HG02938 (cell line): ENCODE data around the gene CYP2A7.
"Not testable (repeated sequence)": the region's sequence is repeated elsewhere in the genome, so short reads cannot be mapped to it uniquely, and the experiment has no call there.

Experiments
- ATAC-seq: cut with Tn5 transposase; IDR thresholded peaks from one replicate; pipeline ENCODE4 v1.9.1; 2021; ENCODE audit warnings: mild to moderate bottlenecking, moderate library complexity; ENCODE audit not compliant: unreplicated experiment

CYP2A7 gene

DNA sequence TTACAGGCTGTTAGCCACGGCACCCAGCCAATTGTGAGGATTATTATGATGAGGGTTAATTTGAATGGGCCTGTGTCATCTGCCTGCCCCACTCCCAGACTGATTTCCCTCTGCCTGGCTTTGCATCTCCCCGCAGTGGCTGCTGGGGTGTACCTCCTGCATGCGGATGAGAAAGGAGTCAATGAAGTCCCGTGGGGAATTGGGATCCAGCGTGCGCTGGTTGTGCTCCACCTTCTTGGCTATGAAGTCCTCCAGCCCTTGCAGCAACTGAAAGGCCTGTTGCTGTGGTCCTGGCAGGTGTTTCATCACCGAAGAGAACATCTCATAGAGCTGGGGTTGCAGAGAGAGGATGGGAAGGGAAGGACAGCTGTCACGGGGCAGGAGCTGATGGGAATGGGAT, 35.3 kb downstream of the CYP2A7 start:
- not testable (repeated sequence) for ATAC-seq

- ATAC-seq = not testable (repeated sequence)
These were observed 38.4 kb downstream of the CYP2A7 start for GRCh38 chr19:40843653-40844052.

DNA sequence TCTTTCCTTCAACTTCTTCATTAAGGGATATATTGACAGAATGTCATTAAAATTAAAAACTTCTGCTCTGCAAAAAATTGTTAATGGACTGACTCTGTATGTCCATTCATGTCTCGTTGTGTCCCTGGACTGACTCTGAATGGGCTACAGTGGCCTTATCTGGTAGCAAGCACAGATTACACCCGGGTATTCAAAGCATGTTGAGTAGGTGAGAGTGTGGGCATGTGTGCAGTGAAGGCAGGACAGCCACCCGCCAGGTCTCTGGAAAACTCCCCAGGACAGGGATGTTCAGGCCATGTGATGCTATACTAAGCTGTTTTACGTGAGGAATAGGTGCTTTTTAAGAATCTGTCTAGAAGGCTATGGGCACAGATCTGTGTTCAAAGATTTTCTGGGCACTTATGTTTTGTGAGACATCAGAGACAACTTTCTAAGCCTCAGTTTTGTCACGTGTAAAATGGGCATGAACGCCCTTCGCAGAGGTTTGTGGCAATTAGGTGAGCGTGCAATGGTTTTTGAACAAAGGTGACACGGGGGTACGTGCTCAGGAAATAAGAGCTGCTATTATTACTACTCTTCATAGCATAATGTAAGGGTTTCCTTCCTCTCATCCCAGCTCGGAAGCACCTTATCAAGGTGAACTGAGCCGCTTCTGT, 38.9 kb downstream of the CYP2A7 start:
- not testable (repeated sequence) for ATAC-seq

DNA sequence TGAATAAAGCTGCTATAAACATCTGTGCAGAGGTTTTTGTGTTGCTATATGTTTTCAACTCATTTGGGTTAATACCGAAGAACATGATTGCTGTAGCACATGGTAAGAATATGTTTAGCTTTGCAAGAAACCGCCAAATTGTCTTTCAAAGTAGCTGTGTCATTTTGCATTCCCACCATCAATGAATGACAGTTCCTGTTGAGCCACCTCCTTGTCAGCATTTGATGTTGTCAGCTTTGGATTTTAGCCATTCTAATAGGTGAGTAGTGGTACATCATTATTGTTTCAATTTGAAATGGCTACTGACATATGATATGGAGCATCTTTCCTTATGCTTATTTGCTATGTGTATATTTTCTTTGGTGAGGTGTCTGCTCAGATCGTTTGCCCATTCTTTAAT, 40.0 kb downstream of the CYP2A7 start:
- ATAC-seq = not testable (repeated sequence)

GRCh38 chr19:40838477-40838876, 43.6 kb downstream of the CYP2A7 start:
- ATAC-seq = not testable (repeated sequence)

GRCh38 chr19:40836754-40837429, 45.1 kb downstream of the CYP2A7 start:
- ATAC-seq = no peak

DNA sequence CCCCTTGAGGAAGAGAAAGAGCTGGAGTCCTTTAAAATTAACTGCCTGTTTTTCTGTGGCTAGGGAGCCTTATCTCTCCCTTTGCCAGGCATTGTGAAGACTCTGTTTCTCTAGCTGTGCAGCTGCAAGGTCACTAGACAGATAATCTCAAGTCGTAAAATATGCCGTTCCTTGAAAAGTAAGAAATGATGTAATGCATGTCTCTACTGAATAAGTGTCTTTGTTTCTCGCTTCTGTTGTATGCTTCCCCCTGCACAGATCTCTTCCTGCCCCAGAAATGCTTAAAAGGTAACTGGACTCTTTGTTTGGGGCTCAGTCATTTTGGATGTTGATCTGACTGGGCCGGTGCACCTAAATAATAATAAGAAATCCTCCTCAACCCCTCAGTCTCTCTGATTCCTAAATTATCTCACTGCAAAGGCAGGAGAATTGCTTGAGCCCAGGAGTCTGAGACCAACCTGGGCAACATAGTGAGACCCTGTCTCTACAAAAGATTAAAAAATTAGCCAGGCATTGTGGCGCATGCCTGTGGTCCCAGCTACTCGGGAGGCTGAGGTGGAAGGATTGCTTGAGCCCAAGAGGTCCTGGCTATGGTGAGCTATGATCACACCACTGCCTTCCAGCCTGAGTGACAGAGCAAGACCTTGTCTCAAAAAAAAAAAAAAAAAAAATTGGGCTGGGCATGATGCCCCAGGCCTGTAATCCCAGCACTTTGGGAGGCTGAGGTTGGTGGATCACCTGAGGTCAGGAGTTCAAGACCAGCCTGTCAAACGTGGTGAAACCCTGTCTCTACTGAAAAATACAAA, 48.1 kb downstream of the CYP2A7 start:
- ATAC-seq = not testable (repeated sequence)

DNA sequence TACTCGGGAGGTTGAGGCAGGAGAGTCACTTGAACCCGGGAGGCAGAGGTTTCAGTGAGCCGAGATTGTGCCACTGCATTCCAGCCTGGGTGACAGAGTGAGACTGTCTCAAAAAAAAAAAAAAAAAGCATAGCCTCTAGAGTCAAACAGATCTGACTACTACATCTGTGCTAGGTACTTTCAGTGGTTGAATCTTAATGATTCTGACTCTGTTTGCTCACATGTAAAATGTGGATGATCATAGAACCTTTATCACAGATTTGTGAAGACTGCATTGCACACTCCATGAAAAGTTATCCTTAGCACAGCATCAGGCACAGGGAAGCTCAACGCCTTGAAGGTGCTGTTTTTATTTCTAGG, 49.6 kb downstream of the CYP2A7 start:
- not testable (repeated sequence) for ATAC-seq

GRCh38 chr19:40831502-40832430, 50.3 kb downstream of the CYP2A7 start:
- no peak for ATAC-seq

GRCh38 chr19:40830741-40831140, 51.3 kb downstream of the CYP2A7 start:
- ATAC-seq = not testable (repeated sequence)

DNA sequence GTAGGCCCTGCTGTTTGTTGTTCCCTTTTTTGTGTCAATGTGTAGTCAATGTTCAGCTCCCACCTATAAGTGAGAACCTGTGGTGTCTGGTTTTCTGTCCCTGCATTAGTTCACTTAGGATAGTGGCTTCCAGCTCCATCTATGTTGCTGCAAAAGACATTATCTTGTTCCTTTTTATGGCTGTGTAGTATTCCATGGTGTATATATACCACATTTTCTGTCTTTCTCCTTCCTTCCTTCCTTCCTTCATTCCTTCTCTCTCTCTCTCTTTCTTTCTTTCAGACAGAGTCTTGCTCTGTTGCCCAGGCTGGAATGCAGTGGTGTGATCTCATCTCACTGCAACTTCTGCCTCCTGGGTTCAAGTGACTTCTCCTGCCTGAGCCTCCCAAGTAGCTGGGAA, 52.8 kb downstream of the CYP2A7 start:
- no peak for ATAC-seq

GRCh38 chr19:40827386-40828247, 54.4 kb downstream of the CYP2A7 start:
- no peak for ATAC-seq

- ATAC-seq = not testable (repeated sequence)
These were observed 55.2 kb downstream of the CYP2A7 start for GRCh38 chr19:40826699-40827385.

- not testable (repeated sequence) for ATAC-seq
These were observed 55.7 kb downstream of the CYP2A7 start for GRCh38 chr19:40826312-40826698.

DNA sequence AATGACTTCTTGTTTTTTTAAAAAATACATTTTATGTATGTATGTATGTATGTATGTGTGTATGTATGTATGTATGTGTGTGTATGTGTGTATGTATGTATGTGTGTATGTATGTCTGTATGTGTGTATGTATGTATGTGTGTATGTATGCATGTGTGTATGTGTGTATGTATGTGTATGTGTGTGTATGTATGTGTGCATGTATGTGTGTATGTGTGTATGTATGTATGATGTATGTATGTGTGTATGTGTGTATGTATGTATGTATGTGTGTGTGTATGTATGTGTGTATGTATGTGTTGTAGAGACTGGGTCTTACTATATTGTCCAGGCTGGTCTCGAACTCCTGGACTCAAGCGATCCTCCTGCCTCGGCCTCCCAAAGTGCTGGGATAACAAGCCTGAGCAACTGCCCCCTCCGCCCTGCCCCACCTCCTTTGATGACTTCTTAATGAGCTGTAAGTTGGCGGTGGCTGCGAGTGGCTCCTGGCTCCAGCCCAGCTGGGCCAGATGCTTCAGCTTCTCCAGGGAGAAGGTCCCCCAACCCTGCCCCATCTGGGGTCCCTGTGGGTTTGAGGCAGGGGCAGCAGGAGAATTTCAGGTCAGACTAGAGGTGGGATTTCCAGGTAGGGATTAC, 56.5 kb downstream of the CYP2A7 start:
- not testable (repeated sequence) for ATAC-seq
